Stimulated activated CD4-positive, alpha-beta T cell treated with anti-CD3 and anti-CD28 coated beads, Interleukin-2, amount 100 ng/mL, for 4 hours (primary cell): ENCODE data around the gene ZBTB7C.

Experiments used
- DNase-seq: peaks from one replicate; pipeline ENCODE4 v3.0.0-alpha.2; 2020; ENCODE audit warnings: low read depth

ZBTB7C gene

GRCh38 chr18:48058486-48058885, 350.7 kb downstream of the ZBTB7C start:
- no peak for DNase-seq

GRCh38 chr18:48057018-48057417, 352.2 kb downstream of the ZBTB7C start:
- DNase-seq: no peak

GRCh38 chr18:48055351-48055750, 353.8 kb downstream of the ZBTB7C start:
- no peak for DNase-seq

- no peak for DNase-seq
Measured at GRCh38 chr18:48053881-48054816, 355.0 kb downstream of the ZBTB7C start.

- DNase-seq: no peak
Measured at GRCh38 chr18:48052842-48053241, 356.3 kb downstream of the ZBTB7C start.

- DNase-seq: no peak
Measured at GRCh38 chr18:48051945-48052840, 357.0 kb downstream of the ZBTB7C start.

GRCh38 chr18:48050176-48050575, 359.0 kb downstream of the ZBTB7C start:
- no peak for DNase-seq

GRCh38 chr18:48049757-48050156, 359.4 kb downstream of the ZBTB7C start:
- no peak for DNase-seq

- DNase-seq: no peak
Measured at GRCh38 chr18:48048251-48048650, 360.9 kb downstream of the ZBTB7C start.

- no peak for DNase-seq
Measured at GRCh38 chr18:48046843-48047242, 362.3 kb downstream of the ZBTB7C start.

GRCh38 chr18:48045744-48046143, 363.4 kb downstream of the ZBTB7C start:
- no peak for DNase-seq

GRCh38 chr18:48044944-48045343, 364.2 kb downstream of the ZBTB7C start:
- no peak for DNase-seq

GRCh38 chr18:48043166-48043565, 366.0 kb downstream of the ZBTB7C start:
- DNase-seq: no peak

- no peak for DNase-seq
Measured at GRCh38 chr18:48042431-48042830, 366.8 kb downstream of the ZBTB7C start.

- DNase-seq: no peak
Measured at GRCh38 chr18:48040457-48041110, 368.6 kb downstream of the ZBTB7C start.

GRCh38 chr18:48039769-48040215, 369.4 kb downstream of the ZBTB7C start:
- no peak for DNase-seq

GRCh38 chr18:48038636-48039035, 370.5 kb downstream of the ZBTB7C start:
- DNase-seq: no peak

- no peak for DNase-seq
Measured at GRCh38 chr18:48037481-48038271, 371.5 kb downstream of the ZBTB7C start.

GRCh38 chr18:48036641-48037421, 372.4 kb downstream of the ZBTB7C start:
- no peak for DNase-seq

- DNase-seq: no peak
Measured at GRCh38 chr18:48036226-48036625, 373.0 kb downstream of the ZBTB7C start.

- no peak for DNase-seq
Measured at GRCh38 chr18:48035556-48035860, 373.7 kb downstream of the ZBTB7C start.
